Caki2 (cell line): ENCODE measurements around the gene SRC. TPM values are rescaled to one million over a fixed set of nuclear protein-coding genes. Genes with fewer than 3 reads are reported as not detected.

Source experiments
- DNase-seq: peaks from one replicate; pipeline ENCODE4 v3.0.0-alpha.2; 2015; ENCODE audit warnings: low read depth
- in situ Hi-C: cut with HindIII; loops from 2 replicates; pipeline ENCODE4 v1.10.0; 2016; ENCODE audit warnings: low sequenced_read_pairs, low pct_unique_long_range_greater_than_20kb, mixed read lengths
- total RNA-seq: library from RNA; depleted of rRNA; stranded (reverse); fragments of >200 nt; shearing (Covaris generic); gene quantifications from 2 replicates; pipeline ENCODE4 v1.2.3, GENCODE V29; 2014; ENCODE audit warnings: low replicate concordance; rRNA removed

SRC gene
- 124 and 153 TPM in 2 replicates for total RNA-seq

DNA sequence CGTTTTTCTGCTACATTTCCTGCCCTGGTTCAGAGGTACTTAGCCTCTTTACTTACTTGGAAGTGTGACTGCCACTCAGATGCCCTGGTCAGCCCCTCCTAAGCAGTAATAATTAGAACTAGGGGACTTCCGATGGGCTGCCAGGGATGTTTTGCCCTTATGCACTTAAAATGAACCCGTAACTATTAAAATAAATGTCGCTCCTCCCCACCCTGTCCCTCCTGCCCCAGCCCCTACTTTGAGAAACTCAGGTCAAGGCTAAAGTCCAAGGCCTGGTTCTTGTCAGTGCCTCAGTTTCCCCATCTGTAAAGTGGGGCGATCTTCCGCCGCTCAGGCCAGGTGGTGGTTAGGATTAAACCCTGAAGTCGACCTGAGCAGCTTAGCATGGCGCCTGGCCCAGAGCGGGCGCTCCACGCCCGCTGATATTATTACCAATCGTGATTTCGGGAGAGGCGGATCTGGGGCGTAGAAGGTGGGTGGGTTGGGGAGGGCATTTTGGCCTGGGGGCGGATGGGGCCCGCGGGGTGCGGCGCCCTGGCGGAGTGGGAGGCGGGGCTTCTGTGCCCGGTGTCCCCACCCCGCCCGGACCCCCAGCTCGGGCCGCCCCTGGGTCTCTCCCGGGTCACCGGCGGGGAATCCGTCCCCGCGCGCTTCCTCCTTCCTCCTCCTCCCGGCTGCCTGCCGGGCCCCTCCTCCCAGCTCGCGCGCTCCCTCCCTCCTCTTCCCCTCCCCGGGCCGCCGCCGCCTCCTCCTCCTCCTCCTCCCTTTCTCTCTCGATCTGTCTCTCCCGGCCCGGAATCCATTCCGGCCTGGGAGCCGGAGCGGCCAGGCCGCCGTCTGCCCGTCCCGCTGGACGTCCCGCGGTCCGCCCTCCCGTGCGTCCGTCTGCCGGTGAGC, at the start of gene SRC:
TSS of gene SRC (plus strand) at position 802 of the 897 bp plus-strand sequence. CDS start 38,014 bp downstream, outside the sequence.
- peak; percentile 89 for DNase-seq
- in situ Hi-C loops = no loop called here

DNA sequence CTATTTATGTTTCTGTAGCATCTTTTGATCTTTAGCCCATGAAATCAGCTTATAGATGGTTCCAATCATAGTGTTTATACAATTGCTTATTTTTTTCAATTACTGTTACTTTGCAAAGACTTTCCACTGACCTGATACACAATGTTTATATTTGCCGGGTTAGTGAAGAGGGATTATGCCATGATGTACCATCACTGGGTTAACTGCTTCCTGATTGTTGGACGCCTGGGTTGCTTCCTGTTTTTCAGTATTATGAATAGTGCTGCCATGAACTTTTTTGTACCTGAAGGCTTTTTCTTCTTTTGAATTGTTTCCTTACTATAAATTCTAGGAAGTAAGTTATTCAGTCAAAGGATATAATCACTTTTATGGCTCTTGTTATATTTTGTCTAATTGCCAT, 49.6 kb upstream of the SRC start:
- in situ Hi-C loops = no loop called here
- no peak for DNase-seq

DNA sequence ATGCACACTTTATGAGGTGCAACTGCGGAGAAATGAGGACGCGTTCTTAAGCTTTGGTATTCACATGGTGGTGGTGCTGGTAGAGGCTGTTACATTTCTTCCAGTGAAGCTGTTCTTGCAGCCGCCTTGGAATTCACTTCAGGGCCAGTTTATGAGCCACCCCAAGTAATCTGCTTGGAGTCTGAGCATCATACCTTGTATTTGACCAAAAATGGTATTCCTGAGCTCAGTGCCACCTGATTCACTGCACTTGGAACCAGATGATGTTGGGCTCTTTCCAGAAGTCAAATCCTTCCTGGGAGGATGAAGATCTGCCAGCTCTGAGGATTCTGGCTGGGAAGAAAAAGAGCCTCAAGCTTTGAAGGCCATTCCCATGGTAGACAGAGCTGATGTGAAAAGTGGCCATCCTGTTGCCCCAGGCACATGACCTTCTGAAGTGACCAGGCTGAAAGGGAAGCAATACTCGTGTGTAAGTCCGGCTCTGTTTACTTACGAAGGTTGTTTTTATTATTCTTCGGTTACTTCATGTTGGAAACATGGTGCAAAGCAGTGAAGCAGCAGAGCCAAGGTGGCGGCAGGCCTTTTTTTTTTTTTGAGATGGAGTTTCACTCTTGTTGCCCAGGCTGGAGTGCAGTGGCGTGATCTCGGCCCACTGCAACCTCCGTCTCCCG, 48.7 kb upstream of the SRC start:
- no peak for DNase-seq
- in situ Hi-C loops = no loop called here

DNA sequence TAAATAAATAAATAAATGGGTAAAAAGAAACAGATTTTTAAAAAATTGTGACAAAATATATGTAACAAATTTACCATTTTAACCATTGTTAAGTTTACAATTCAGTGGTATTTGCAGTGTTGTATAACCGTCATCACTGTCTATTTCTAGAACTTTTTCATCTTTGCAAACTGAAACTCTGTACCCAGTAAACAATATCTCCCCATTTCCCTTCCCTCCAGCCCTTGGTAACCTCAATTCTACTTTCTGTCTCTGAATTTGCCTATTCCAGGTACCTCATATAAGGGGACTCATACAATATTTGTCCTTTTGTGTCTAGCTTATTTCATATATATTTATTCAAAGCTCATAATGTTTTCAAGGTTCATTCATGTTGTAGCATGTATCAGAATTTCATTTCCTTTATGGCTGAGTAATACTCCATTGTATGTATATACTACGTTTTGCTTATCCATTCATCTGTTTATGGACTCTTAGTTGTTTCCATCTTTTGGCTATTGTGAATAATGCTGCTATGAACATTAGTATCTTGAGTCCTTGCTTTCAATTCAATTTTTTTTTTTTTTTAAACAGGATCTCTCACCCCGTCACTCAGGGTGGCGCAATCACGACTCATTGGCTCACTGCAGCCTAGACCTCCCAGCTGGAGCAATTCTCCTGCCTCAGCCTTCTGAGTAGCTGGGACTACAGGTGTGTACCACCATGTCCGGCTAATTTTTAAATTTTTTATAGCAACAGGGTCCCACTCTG, 47.6 kb upstream of the SRC start:
- in situ Hi-C loops = no loop called here
- DNase-seq = no peak

DNA sequence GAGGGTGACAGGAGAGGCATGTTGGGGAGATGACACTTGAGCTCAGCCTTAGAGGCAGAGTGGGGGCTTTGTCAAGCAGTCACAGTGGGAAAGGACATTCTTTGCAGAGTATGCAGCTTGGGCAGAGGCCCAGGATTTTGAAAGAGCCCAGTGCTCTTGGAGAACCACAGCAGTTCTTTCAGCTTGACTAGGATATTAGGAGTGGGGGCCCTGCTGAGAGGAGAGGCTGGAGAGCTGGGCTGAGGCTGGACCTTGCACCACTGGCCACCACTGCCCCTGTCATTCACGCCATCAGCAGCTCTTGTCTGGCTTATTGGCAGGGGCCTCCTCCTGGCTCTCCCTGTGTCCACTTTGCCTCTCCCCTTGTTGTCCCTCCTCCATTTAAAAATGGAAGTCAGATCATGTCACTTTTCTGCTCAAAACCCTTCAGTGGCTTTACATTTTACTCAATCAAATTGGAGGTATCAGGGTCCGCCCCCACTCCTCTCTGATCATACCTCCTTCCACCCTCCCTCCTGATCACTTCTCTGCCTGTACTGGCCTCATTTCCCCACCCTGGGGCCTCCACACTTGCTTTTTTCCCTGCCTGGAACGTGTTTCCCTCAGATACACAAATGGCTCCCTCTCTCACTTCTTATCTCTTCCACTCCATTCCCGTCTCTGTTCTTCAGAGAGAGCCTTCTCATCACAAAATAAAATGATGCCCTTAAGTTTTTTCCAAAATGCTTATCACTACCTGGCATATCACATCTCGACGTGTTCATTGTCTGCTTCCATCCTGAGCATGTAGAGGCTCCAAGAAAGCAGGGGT, 46.0 kb upstream of the SRC start:
- DNase-seq = no peak
- in situ Hi-C loops = no loop called here

DNA sequence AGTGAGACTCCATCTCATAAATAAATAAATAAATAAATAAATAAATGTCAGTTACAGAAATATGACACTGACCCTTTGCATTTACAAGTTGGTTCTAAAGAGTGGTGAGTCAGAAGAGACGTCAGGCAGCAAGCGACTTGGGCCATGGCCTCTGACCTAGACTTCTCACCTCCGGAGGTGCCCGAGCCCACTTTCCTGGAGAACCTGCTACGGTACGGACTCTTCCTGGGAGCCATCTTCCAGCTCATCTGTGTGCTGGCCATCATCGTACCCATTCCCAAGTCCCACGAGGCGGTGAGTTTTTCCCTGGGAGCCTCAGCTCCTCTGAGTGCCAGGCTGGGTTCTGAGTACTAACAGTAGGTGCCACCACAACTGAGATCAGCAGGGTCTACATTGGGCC, 44.8 kb upstream of the SRC start:
- in situ Hi-C loops = no loop called here
- no peak for DNase-seq

DNA sequence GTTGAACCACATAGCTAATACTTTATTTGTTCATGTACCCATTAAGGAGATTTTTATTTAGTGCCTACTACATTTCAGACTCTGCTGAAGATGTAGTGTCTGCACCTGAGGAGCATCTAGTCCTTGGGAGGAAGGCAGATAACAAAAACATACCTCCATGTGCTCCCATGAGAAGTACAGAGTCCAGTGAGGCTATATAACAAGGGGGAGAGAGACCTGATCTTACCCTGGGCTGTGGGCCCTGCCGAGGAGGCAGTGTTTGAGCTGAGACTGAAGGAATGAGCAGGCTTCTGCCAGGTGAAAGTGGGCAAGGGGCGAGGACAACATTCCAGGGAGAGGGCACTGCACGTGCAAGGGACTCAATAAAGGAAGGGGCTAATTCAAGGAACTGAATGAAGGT, 44.4 kb upstream of the SRC start:
- DNase-seq = no peak
- in situ Hi-C loops = no loop called here

DNA sequence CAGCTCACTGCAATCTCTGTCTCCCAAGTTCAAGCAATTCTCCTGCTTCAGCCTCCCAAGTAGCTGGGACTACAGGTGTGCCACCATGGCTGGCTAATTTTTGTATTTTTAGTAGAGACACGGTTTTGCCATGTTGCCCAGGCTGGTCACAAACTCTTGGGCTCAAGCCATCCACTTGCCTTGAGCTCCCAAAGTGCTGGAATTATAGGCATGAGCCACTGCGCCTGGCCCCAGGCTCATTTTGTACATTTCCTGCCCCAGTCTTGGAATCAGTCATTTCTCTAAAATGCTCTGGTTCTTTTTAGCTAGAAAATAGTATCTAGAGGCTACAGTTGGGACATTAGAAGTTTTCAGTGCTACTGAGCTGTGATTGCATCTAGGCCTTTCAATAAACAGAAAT, 43.0 kb upstream of the SRC start:
- no peak for DNase-seq
- in situ Hi-C loops = no loop called here

DNA sequence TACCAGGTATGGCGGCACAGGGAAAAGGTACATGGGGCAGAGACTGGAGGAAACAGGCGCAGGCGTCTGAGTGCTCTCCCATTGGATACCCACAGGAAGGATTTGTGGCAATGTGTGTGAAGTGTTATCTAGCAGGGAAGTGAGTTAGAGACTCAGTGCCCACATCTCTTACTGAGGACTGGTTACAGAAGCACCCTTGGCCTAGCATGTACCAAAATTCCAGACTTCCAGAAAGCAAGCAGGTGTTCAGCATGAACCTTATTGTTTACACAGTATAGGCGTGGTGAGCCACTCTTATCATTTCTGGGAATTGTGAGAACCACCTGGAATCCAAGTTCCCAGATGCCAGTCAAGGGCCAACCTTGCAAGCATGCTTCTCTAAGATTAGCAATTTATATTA, 42.3 kb upstream of the SRC start:
- no peak for DNase-seq
- in situ Hi-C loops = no loop called here

DNA sequence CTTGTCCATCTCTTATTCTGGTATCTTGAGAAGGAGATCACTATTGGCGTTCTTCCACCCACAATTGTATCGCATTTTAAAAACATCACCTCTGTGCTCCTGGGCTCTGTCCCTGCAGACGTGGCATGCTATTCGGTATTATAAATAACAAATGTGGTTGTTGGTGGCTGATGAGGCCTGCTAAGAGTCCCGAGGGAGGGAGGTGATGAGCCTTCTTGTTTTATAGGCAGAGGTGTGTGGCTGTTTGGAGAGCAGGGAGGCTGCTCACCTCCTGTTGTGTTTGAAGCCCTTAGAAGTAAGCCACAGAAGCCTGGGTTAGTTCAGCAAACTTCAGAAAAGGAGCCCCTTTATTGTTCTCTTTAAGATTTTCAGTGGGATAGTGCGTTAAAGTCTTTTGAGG, 40.9 kb upstream of the SRC start:
- in situ Hi-C loops = no loop called here
- DNase-seq = no peak

DNA sequence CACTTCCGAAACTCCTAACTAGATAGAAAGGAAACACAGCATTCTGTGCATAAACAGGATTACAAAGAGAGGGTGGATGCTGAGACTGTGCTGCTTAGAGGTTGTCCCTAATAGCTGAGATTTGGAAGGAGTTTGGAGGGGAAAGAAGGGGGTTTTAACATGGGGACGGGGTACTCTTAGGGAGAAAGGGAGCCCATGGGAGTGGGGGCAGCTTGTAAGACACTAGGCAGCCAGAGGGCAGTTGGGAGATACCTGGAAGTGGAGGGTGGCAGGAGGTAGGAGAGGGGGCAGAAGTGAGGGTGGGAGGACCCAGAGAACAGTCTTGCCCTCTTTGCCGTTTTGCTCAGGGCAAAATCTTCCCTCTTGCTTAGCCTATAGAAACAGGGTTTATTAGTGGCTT, 40.1 kb upstream of the SRC start:
- in situ Hi-C loops = no loop called here
- no peak for DNase-seq

DNA sequence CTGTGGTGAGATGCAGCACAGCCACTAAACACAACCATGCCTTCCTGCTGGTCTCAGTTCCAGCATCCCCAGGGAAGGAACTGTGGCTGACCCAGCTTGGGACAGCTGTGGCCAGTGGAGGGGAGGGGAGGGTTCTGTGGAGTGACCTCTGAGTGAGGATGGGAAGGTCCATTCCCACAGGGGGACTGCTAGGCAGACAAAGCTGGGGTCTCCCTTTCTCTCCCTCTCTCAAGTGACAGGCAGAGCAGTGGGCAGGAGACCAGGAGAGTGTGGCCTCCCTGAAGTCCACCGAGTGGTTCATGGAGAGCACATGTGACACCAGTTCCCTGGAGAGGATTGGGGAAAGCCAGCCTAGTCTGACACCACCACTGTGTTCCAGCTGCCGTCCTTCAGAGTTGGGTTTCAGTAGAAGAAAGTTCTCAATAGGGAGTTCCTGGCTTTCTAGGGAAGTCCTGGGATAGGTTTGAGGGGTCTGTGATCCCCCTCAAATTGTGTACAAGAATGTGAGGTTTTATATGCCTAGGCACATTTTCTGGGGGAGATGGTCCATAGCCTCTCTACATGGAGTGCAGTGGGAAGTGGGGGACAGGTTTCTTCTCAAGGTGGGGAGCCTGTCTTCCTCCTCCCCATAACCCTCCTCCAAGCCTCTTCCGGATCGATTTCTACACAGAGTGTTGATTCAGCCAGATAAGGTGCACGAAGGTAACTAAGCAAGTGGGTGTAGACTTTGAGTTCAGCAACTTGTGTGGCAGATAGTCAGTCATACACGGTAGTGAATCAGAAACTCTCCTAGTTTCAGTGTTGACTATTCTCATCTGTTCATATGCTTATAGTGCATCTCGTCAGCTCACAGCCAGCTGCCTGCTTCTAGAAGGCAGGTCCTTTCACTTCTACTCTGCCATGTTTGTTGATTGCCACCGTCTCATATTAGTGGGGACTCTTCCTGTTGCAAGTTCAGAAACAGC, 37.6 kb upstream of the SRC start:
- in situ Hi-C loops = no loop called here
- DNase-seq = no peak

DNA sequence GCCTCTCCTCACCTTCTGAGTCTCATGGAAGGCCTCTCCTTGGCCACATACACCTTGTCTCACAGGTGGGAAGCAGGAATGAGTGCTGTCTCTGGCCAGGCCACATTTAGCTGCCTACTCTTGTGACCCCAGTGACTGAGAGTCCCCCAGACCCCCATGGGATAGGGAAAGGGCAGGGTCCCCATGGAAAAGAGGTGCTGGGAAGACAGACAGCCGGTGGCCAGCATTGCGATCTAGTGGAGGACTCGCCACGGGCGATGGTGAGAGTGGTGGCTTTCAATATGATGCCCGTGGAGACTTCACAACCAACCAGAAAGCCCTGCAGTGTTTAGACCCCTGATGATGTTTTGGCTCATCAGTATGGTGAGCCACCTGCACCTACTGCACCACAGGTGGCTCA, 36.6 kb upstream of the SRC start:
- in situ Hi-C loops = no loop called here
- no peak for DNase-seq

DNA sequence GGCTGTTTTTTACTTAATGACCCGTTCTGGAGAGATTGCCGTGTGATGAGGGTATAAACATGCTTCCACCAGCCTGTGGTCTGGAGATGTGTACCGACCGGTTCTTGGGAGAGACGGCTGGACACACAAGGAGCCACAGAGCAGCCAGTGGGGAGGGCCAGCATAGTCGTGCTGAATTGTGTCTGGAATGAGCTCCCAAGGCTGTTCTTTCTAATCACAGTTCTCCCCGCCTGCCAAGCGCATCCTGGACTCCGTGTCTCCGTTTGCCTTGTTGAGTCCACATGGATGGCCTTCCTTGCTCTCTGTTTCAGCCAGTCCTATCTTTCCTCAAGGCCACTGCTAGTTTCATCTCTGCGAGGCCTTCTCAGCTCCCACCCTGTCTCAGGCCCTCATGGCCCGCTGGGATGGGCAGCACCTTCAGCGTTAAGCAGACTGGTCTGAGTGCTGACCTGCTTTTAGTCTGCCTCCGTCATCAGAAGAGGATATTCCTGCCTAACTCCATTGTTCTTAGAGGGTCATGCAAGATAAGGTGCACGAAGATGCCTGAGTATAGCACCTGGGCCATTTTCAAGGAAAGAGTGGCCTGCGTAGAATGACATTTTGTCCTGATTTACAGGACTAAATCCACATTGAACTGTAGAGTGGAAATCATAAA, 35.9 kb upstream of the SRC start:
- no peak for DNase-seq
- in situ Hi-C loops = no loop called here

DNA sequence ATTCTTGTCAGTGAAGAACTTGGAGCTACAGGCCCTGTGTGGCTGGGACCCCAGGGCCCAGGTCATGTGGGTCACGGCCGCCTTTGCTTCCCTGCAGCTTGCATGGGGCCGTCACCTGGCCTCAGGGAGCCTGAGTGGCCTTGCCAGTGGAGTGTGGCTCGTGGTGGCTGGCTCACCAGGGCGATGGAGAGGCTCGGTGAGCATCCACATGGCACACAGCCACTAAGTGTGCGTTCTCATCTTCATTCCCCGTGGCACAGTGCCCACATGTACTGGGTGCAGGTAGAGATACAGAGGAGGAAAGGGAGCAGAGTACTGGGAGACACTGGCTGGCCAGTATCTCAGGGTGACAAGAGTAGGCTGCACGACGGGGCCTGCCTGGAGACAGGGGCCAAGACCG, 35.0 kb upstream of the SRC start:
- DNase-seq = no peak
- in situ Hi-C loops = no loop called here

DNA sequence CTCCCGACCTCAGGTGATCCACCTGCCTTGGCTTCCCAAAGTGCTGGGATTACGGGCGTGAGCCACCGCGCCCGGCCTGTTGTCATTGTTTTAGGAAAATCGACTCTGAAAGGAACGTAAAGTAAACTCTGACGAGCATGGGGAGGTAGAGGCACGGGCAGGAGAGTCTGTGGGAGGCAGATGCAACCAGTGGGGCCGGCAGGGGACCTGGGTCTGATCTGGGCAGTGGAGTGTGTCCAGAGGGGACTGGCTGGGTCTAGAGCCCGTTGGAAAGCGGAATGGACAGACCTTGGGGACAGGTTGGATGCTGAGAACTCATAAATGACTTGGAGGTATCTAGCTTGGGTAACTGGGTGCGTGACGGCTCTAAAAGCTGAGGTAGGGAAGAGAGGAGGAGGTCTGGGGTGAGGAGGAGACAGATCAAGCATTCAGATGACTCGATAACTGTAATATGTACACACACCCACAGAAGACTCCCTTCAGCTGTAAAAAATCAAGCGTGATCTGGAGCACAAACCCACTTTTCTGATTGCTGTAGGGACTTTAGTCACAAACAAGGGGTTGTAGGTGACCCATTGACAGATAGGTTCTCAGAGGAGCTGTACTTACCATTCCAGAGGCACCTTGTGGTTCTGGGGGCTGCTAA, 34.1 kb upstream of the SRC start:
- DNase-seq = no peak
- in situ Hi-C loops = no loop called here
